Measurements from ENCODE around the gene CD109.
"Not testable (repeated sequence)": the region's sequence is repeated elsewhere in the genome, so short reads cannot be mapped to it uniquely, and the experiment has no call there.

Gene CD109

DNA sequence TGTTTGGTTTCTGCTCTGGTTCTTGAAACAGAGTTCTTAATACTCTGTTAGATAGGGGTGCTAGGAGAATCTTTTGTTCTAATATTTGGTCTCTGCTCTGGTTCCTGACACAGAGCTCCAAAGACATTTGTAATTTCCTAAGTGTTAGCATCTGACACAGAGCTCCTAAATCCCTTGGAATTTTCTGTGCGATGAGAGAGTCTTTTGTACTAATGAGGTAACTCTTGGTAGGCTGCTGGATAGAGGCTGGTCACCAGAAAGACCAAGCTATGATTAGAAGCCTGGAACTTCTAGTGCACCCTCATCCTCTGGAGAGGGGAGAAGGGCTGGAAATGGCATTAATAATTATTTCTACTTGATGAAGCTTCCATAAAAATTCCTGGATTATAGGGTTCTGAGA lies 7.7 kb upstream of the CD109 start:
- no peak for DNase-seq

DNA sequence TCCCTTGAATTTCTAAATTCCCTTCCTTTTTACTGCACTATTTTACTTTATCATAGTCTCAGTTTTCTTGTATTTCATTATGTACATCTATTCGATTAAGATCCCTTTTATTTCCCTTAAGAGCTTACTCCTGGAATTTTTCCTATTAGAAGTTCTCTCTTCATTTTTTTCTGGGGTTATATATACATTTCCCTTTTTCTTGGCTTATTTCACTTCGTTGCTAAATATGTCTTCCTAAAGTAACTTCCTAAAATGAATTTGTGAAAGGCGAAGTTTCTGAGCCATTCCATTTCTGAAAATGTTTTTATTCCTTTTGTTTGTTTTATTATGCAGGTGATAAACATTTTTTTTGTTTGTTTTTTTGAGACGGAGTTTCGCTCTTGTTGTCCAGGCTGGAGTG lies 5.9 kb upstream of the CD109 start:
- no peak for DNase-seq

DNA sequence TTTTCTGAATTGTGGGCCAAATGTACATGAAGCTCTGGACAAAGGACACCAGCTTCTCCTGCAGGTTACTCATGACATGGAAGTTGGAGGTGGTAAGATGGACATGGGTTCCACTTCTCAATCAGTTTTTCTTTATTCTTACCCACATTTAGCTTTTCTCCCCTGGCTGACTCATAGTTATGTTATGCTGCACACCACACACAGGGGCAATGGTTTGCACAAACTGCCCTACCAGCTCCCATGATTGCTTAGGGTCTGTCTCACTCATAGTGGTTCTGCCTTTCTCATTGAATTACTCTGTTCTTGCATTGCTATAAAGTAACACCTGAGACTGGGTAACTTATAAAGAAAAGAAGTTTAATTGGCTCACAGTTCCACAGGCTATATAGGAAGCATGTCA lies 4.5 kb upstream of the CD109 start:
- DNase-seq, result peak; percentile 17

GRCh38 chr6:73694711-73695411 lies 1.1 kb upstream of the CD109 start:
- peak; percentile 51 for DNase-seq

GRCh38 chr6:73696966-73697655 lies 1.1 kb downstream of the CD109 start:
- no peak for DNase-seq

GRCh38 chr6:73699676-73700459 lies 3.9 kb downstream of the CD109 start:
- DNase-seq, result no peak

DNA sequence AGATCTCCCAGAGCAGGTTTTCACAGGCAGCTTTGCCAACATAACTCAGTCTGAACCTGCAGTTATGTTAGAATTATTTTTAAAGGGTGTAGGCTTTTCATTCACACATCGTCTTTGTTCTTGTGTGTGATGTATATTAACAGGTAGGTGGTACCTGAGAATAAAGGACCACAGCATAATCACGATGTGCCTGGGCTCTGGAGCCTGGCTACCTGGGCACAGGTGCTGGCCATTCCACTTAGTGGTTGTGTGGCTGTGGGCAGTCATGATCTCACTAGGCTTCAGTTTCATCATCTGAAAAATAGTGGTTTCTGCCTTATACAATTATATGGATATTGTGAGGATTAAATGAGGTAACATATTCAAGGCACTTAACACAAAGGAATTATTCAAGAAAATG lies 6.4 kb downstream of the CD109 start:
- DNase-seq, result no peak

GRCh38 chr6:73703466-73703865 lies 7.5 kb downstream of the CD109 start:
- no peak for DNase-seq

- peak; percentile 98 for DNase-seq
Measured at GRCh38 chr6:73704260-73704659, 8.3 kb downstream of the CD109 start.

GRCh38 chr6:73704798-73705197 lies 8.8 kb downstream of the CD109 start:
- DNase-seq, result no peak

DNA sequence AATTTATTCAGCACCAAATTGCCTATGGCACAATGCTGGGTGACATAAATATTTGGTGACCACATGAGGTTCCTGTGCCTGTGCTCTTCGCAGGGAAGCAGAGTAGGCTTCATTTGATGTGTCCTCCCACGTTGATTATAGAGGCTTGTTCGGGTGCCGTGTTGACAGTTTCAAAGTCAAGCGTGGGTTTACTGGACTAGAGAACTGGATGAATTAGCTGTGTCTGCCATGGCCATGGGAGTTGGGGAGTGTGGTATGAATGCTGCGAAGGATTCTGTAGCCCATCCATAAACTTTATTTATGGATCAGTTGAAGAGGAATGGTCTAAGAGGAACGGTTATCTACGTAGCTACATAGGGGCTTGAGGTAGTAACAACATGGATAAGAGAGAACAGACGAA lies 11.0 kb downstream of the CD109 start:
- no peak for DNase-seq

GRCh38 chr6:73710470-73710869 lies 14.5 kb downstream of the CD109 start:
- peak; percentile 40 for DNase-seq

- no peak for DNase-seq
Measured at GRCh38 chr6:73710948-73711347, 14.9 kb downstream of the CD109 start.

DNA sequence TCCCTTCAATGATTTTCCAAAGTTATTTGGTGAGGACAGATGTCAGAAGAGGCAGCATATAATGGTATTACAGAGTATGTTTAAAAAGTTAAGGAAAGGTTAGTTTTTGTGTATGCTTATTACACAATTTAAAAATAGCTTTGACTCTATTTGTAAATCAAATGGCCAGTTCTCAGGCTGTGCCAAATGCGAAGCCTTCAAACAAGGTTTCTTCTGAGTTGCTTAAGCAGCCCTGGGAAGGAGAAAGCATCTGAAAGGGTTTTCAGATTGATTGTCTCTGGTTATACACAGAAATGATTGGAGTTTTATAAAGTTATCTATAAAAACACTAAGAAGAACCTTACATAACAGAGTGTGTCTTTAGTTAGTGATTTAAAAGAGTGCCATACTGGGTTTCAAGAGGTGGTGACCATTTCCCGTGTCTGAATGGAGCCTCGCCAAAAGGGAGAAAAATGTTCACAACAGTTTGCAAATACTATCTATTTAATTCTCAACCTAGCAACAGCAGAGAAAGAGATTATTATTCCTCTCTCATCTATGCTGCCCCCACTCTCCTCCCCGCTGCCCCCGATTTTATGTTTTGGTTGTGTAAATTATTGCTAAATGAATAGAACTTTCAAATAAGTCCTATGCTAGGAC lies 16.7 kb downstream of the CD109 start:
- no peak for DNase-seq

GRCh38 chr6:73713426-73714147 lies 17.6 kb downstream of the CD109 start:
- no peak for DNase-seq

DNA sequence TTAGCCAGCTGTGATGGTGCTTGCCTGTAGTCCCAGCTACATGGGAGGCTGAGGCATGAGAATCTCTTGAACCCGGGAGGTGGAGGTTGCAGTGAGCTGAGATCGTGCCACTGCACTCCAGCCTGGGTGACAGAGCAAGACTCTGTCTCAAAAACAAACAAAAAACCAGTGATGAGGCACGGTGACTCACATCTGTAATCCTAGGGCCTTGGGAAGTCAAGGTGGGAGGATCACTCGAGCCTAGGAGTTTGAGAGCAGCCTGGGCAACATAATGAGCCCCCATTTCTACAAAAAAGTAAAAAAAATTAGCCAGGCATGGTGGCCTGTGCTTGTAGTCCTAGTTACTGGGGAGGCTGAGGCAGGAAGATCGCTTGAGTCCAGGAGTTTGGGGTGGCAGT lies 19.1 kb downstream of the CD109 start:
- DNase-seq, result not testable (repeated sequence)

DNA sequence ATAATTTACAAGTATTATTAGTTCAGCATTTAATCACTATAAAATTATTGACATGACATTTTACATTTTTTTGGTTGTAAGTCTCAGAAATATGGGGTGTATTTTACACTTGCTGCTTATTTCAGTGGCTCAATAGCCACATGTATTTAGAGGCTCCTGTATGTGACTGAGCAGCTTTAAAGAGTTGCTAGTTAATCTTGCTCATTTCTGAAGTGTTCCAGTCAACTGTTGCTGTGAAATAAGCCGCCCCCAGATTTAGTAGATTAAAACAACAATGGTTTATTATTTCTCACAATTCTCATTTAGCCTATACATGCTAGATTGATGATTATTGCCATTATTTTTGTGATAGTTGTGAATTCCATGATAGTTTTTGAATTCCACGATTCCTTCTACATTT lies 23.0 kb downstream of the CD109 start:
- DNase-seq, result no peak

DNA sequence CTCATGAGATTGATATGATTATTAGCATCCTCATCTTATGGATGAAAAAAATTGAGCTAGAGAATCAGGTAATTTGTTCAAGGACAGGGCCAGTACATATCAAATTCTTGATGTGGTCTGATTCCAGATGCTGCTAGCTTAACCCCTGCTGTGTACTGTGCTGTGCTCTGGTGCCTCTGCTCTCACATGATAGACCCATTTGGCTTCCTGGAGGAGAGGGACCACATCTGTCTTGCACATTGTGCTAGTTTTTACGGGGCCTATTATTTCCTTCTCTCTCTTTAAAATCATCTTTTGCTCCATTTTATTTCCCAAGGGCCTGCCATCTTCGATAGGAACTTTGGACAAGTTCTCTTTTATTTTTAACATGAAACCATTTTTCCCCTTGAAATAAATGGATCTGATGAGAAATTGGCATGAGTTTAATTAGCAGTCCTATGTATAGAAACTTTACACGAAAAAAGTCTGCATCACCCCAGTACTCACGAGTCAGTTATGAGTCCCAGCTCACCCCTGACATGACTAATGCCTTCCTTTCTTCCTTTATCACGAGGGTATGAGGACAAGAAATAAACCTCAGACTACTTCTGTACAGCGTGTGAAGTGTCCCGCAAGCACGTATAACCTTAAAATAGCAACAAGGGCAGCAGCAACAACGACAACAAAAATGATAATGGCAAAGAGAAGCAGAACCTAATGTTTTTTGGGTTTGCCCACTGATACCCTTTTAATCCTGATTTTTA lies 26.5 kb downstream of the CD109 start:
- DNase-seq, result peak; percentile 82

- not testable (repeated sequence) for DNase-seq
Measured at GRCh38 chr6:73723480-73723879, 27.5 kb downstream of the CD109 start.

DNA sequence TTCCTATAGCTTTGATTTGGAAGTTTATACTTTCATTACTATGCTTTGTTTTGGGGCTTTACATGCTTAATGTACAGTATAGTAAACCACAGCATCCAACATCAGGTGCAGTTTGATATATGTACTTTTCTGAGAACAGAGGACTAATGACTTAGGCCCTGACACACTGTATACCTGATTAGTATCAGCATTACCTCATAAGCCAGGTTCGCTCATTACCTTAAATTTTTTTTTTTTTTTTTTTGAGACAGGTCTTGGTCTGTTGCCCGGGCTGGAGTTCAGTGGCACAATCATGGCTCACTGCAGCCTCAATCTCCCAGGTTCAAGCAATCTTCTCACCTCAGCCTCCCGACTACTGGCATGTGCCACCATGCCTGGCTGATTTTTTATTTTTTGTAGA lies 28.4 kb downstream of the CD109 start:
- no peak for DNase-seq

DNA sequence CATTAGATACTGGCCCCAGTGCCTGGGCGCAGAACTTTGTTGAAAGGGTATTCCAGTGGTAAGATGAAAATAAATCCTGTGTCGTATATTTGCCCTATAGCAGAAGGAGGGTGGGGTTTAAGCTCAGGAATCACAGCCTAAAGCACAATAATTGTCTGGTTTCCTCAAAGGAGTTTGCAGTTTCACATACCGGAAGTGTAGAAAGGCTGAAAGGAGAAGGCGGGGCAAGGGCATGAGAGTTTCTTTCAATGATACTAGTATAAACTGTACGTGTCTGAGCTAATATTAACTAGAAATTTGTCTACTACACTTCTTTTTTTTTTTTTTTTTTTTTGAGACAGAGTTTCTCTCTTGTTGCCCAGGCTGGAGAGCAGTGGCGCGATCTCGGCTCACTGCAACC lies 29.2 kb downstream of the CD109 start:
- DNase-seq, result peak; percentile 60

DNA sequence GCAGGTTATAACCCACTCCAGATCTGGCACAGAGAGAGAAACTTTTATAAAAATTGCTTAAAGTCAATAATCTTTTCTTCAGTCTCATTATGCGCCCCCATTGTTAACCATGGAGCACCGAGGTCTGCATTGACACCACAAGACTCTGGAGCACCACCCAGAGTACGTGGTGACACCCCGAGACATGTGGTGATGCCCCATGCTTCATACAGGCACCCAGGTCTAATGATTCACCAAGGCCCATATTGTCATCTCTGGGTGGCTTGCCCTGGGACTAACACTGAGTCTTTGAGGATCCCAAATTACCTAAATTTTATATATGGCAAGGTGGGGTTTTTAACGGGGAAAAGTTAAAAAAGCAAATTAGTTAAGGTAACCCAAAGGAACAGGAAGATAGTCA lies 31.1 kb downstream of the CD109 start:
- DNase-seq, result no peak
